K562 (cell line): Measurements from ENCODE around the gene SLC11A1. TPM values are rescaled to one million over a fixed set of nuclear protein-coding genes. Genes with fewer than 3 reads are reported as not detected.

ENCODE experiments used
- BHLHE40 ChIP-seq: IDR thresholded peaks from 2 replicates; pipeline ENCODE4 v1.6.1; 2011; ENCODE audit warnings: low read length, improper control_type of control experiment
- CHD2 ChIP-seq: IDR thresholded peaks from 2 replicates; pipeline ENCODE4 v1.6.1; 2011; ENCODE audit warnings: low read depth, low read length
- CREBBP ChIP-seq: IDR thresholded peaks from one replicate; pipeline ENCODE4 v1.6.1; 2012; ENCODE audit warnings: low read depth, mild to moderate bottlenecking, control low read depth, inconsistent platforms, low read length
- DLX4 ChIP-seq: fragments of 250-450 bp; sonication (Bioruptor Pico); IDR thresholded peaks from 2 replicates; pipeline ENCODE4 v1.6.1; 2021; ENCODE audit warnings: mild to moderate bottlenecking
- ELF1 ChIP-seq: fragments of 200-800 bp; sonication (Bioruptor generic); IDR thresholded peaks from 2 replicates; pipeline ENCODE4 v1.6.1; 2016; ENCODE audit warnings: missing genetic modification characterization, missing compliant biosample characterization
- ESRRA ChIP-seq: fragments of 450-650 bp; IDR thresholded peaks from 2 replicates; pipeline ENCODE4 v1.6.1; 2014; ENCODE audit warnings: low read depth, mild to moderate bottlenecking, moderate library complexity, borderline replicate concordance
- ETV6 ChIP-seq, 3 experiments: fragments of 150-350 bp in 1 of 3; sonication (generic) in 1 of 3; formaldehyde crosslinking in 1 of 3; IDR thresholded peaks; 2 replicates each; pipeline versions ENCODE4 v1.6.1 to v1.8.0; 2014 to 2022; ENCODE audit warnings: borderline replicate concordance in 2 of 3, low read depth in 2 of 3, antibody characterized with exemption in 1 of 3, low read length in 1 of 3, mild to moderate bottlenecking in 1 of 3, missing genetic modification reagents in 1 of 3
- HMGN3 ChIP-seq: IDR thresholded peaks from 2 replicates; pipeline ENCODE4 v1.6.1; 2011; ENCODE audit warnings: borderline replicate concordance, low read depth, mild to moderate bottlenecking, mixed read lengths, low read length; ENCODE audit not compliant: insufficient read length; ENCODE audit errors: extremely low read depth
- HNRNPLL ChIP-seq: fragments of 200-400 bp; formaldehyde crosslinking; IDR thresholded peaks from 2 replicates; pipeline ENCODE4 v1.6.1; 2017; ENCODE audit warnings: low read length, low read depth, mild to moderate bottlenecking; ENCODE audit not compliant: poor library complexity, severe bottlenecking
- MAFF ChIP-seq: IDR thresholded peaks from 2 replicates; pipeline ENCODE4 v1.6.1; 2012; ENCODE audit warnings: low read length, improper control_type of control experiment
- MYNN ChIP-seq, 2 experiments: sonication (generic); formaldehyde crosslinking in 1 of 2; IDR thresholded peaks; 2 replicates each; pipeline versions ENCODE4 v1.5.0 to v1.6.1; 2016 to 2020; ENCODE audit warnings: antibody characterized with exemption in 1 of 2, missing genetic modification reagents in 1 of 2
- NCOA4 ChIP-seq: fragments of 450-650 bp; IDR thresholded peaks from 2 replicates; pipeline ENCODE4 v1.6.1; 2018; ENCODE audit warnings: mild to moderate bottlenecking; ENCODE audit not compliant: partially characterized antibody
- NKRF ChIP-seq: fragments of 450-650 bp; IDR thresholded peaks from 2 replicates; pipeline ENCODE4 v1.6.1; 2016; ENCODE audit warnings: borderline replicate concordance
- NR3C1 ChIP-seq: sonication (generic); formaldehyde crosslinking; IDR thresholded peaks from 2 replicates; pipeline ENCODE4 v1.8.1; 2022; ENCODE audit warnings: missing genetic modification reagents
- PHF21A ChIP-seq: fragments of 450-650 bp; IDR thresholded peaks from 2 replicates; pipeline ENCODE4 v1.6.1; 2017; ENCODE audit warnings: low read depth, borderline replicate concordance
- RAD51 ChIP-seq: fragments of 450-650 bp; IDR thresholded peaks from 2 replicates; pipeline ENCODE4 v1.7.1; 2016; ENCODE audit warnings: low read depth, mild to moderate bottlenecking, borderline replicate concordance
- RBM39 ChIP-seq: fragments of 200-400 bp; formaldehyde crosslinking; optimal IDR thresholded peaks from 2 replicates; pipeline ENCODE3; 2018; ENCODE audit warnings: low read depth, low read length
- SMARCA5 ChIP-seq: fragments of 450-650 bp; IDR thresholded peaks from 2 replicates; pipeline ENCODE4 v1.6.1; 2016
- TEAD1 ChIP-seq, 2 experiments: fragments of 450-650 bp in 1 of 2; sonication (generic) in 1 of 2; formaldehyde crosslinking; IDR thresholded peaks; 2 replicates each; pipeline versions ENCODE4 v1.4.0 to v1.8.0; 2020 to 2022; ENCODE audit warnings: mild to moderate bottlenecking in 2 of 2, missing genetic modification reagents in 1 of 2
- TFAM ChIP-seq: fragments of 250-450 bp; sonication (Bioruptor Pico); conservative IDR thresholded peaks from 2 replicates; pipeline ENCODE4 v1.5.0; 2021; ENCODE audit warnings: mild to moderate bottlenecking, moderate library complexity
- THRB ChIP-seq: fragments of 450-650 bp; formaldehyde crosslinking; conservative IDR thresholded peaks from 2 replicates; pipeline ENCODE4 v1.4.0; 2022; ENCODE audit warnings: mild to moderate bottlenecking, missing genetic modification characterization
- ZBTB9 ChIP-seq: fragments of 450-650 bp; formaldehyde crosslinking; IDR thresholded peaks from 2 replicates; pipeline ENCODE4 v1.4.0; 2020; ENCODE audit warnings: mild to moderate bottlenecking, moderate library complexity
- ZNF175 ChIP-seq: fragments of 200-800 bp; sonication (Bioruptor generic); IDR thresholded peaks from 2 replicates; pipeline ENCODE4 v1.6.1; 2016; ENCODE audit warnings: low read depth, mild to moderate bottlenecking, missing genetic modification characterization, missing compliant biosample characterization
- ZNF699 ChIP-seq: fragments of 250-450 bp; sonication (Bioruptor Pico); IDR thresholded peaks from 2 replicates; pipeline ENCODE4 v1.8.0; 2021; ENCODE audit warnings: mild to moderate bottlenecking, moderate library complexity; ENCODE audit not compliant: insufficient replicate concordance
- ZNF785 ChIP-seq: fragments of 250-450 bp; sonication (Bioruptor Pico); IDR thresholded peaks from 2 replicates; pipeline ENCODE4 v1.4.0; 2020; ENCODE audit warnings: mild to moderate bottlenecking
- polyA plus RNA-seq, 8 experiments: library from polyadenylated mRNA; depleted of rRNA in 4 of 8; stranded (reverse) in 5 of 8; unstranded in 3 of 8; fragments of >200 nt; fragmentation: Nextera tagmentation in 2 of 8; fragmentation: Illumina TruSeq in 1 of 8; extraction: Ambion mirVana in 2 of 8; extraction: Trizol in 1 of 8; gene quantifications; 2 replicates each; pipeline versions ENCODE4 v1.2.1 to v1.2.3, GENCODE V29; 2011 to 2014; ENCODE audit warnings: inconsistent platforms in 1 of 8, missing spikeins in 1 of 8
- total RNA-seq, 7 experiments: library from RNA; depleted of rRNA in 6 of 7; stranded (reverse); fragments of >200 nt in 6 of 7; fragmentation: Illumina TruSeq in 2 of 7; extraction: Trizol in 2 of 7; gene quantifications; 2 replicates each; pipeline versions ENCODE4 v1.2.1 to v1.2.3, GENCODE V29; 2011 to 2021; ENCODE audit warnings: low replicate concordance in 1 of 7

SLC11A1 gene
- total and polyA plus RNA-seq, 9 of the 15 experiments (the other 6 are each of a cell fraction or from before 2014, with no cell fraction given), result 0.35 to 1.6 (median 0.65) TPM

GRCh38 chr2:218405746-218406208 lies 23.7 kb downstream of the SLC11A1 start (continued):
- TF ChIP-seq NR3C1 (CRISPR knock-in tag), result no peak
- no peak for TF ChIP-seq HNRNPLL
- TF ChIP-seq ZNF699 (CRISPR knock-in tag), result no peak
- no peak for TF ChIP-seq ETV6 (IDR thresholded peaks at IDR 0.05; ENCODE audit: borderline replicate concordance in 1 of 2, low read depth in 2 of 2, low read length in 1 of 2)
- TF ChIP-seq ETV6 (CRISPR knock-in tag; IDR thresholded peaks at IDR 0.05; ENCODE audit: borderline replicate concordance), result no peak
- no peak for TF ChIP-seq PHF21A
- TF ChIP-seq ESRRA, result no peak
- TF ChIP-seq SMARCA5, result no peak
- TF ChIP-seq ZNF175 (CRISPR knock-in tag), result no peak
- TF ChIP-seq ZBTB9 (CRISPR knock-in tag), result no peak
- no peak for TF ChIP-seq RAD51
- TF ChIP-seq MYNN (IDR thresholded peaks at IDR 0.05), result peak; percentile 34; the same call in 1 of the 2 replicates
- TF ChIP-seq MYNN (CRISPR knock-in tag; IDR thresholded peaks at IDR 0.05), result no peak
- TF ChIP-seq CHD2, result no peak
- 0 out of 2 replicates have a peak, but pooled peaks have one; percentile 32 for TF ChIP-seq THRB (CRISPR knock-in tag)
- TF ChIP-seq CREBBP, result no peak
- no peak for TF ChIP-seq MAFF
- no peak for TF ChIP-seq DLX4
- no peak for TF ChIP-seq NCOA4
- TF ChIP-seq RBM39, result no peak
- TF ChIP-seq ELF1 (tag), result 0 out of 2 replicates have a peak, but pooled peaks have one; percentile 7
- no peak for TF ChIP-seq NKRF
- no peak for TF ChIP-seq TEAD1 (CRISPR knock-in tag; IDR thresholded peaks at IDR 0.05)
- no peak for TF ChIP-seq HMGN3
- TF ChIP-seq ZNF785 (CRISPR knock-in tag), result no peak
- TF ChIP-seq TFAM (CRISPR knock-in tag), result no peak
- TF ChIP-seq BHLHE40, result no peak
